ENCODE data around the gene GOLGA1.

GRCh38 chr9:124899845-124900244 lies 41.0 kb downstream of the GOLGA1 start:
- TF ChIP-seq CTCF (IDR thresholded peaks at IDR 0.05) (no peak), ZNF121 (CRISPR knock-in tag; IDR thresholded peaks at IDR 0.05) (no peak)

Data from WTC11 (cell line).